AG09309 (cell line): ENCODE measurements around the gene SMOC1.

ENCODE experiments used
- DNase-seq: peaks from one replicate; pipeline ENCODE4 v3.0.0-alpha.2; 2010; ENCODE audit warnings: low read depth
- H3K4me3 ChIP-seq: 2 replicates; pipeline ENCODE4 v1.5.1; 2011; ENCODE audit warnings: mild to moderate bottlenecking, low read depth, low read length, moderate library complexity; ENCODE audit not compliant: control insufficient read depth
- TF ChIP-seq, protein P1 (sequence below): IDR thresholded peaks from 2 replicates; pipeline ENCODE4 v1.5.1; 2011; ENCODE audit warnings: mild to moderate bottlenecking, low read depth, low read length, inconsistent platforms; ENCODE audit not compliant: insufficient read depth, control insufficient read depth; ENCODE audit errors: missing control alignments

The SMOC1 gene

DNA sequence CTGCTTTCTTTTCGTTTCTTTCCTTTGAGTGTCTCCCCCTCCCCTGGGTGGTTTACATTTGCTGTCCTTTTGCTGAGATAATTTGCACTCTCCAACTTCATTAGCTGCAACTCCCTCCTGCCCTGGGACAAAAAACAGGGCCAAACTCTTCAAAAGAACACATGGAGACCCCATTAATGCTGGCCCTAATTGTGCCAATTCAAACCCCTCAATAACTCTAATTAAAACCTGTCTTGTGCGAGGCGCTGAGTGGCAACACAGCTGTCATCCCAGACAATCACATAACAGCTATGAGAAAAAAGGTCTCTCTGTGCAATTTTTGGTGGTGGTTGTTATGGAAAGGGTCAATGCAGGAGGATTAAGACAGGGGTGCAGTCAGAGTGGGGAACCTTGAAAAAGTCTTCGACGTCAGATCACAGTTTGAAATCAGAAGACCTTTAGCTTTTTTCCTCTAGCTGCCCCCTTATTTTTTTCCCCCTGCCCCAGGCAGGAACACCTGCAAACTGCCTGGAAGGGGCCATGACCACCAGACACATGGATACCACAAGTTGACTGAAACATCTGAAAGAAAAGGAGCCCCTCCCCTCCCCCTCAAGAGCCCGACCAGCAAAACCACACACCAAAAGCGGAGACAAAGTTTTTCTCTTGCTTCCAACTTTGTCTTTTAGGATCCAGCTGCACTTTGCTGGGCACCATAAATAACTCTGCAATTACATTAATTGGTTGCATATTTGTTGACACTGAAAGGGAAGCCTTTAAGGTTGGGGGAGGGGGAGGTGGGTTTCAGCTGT, 26.5 kb upstream of the SMOC1 start:
- DNase-seq, result no peak
- TF ChIP-seq, protein P1, sequence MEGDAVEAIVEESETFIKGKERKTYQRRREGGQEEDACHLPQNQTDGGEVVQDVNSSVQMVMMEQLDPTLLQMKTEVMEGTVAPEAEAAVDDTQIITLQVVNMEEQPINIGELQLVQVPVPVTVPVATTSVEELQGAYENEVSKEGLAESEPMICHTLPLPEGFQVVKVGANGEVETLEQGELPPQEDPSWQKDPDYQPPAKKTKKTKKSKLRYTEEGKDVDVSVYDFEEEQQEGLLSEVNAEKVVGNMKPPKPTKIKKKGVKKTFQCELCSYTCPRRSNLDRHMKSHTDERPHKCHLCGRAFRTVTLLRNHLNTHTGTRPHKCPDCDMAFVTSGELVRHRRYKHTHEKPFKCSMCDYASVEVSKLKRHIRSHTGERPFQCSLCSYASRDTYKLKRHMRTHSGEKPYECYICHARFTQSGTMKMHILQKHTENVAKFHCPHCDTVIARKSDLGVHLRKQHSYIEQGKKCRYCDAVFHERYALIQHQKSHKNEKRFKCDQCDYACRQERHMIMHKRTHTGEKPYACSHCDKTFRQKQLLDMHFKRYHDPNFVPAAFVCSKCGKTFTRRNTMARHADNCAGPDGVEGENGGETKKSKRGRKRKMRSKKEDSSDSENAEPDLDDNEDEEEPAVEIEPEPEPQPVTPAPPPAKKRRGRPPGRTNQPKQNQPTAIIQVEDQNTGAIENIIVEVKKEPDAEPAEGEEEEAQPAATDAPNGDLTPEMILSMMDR, result no peak
- no peak overlapping the region for H3K4me3 ChIP-seq

DNA sequence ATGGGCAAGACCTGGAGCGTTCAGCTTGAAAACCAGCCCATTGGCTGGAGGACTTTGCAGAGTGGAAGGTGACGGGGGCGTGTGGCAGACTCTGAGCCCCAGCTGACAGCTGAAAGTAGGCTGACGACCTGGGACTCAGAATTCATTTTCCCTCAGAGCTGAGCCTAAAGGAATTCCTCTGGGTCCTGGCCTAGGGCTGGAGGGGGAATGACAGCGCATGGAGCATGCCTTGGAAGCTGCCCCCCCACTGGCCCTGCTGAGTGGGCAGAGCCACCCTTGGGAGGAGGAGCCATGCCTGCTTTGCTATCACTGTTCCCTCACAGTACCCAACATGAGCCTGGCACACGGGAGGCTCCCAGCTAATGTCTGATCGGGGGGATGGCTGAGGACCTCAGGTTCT, 25.4 kb upstream of the SMOC1 start:
- DNase-seq, result no peak
- H3K4me3 ChIP-seq, result no peak overlapping the region
- TF ChIP-seq, protein P1, result no peak

DNA sequence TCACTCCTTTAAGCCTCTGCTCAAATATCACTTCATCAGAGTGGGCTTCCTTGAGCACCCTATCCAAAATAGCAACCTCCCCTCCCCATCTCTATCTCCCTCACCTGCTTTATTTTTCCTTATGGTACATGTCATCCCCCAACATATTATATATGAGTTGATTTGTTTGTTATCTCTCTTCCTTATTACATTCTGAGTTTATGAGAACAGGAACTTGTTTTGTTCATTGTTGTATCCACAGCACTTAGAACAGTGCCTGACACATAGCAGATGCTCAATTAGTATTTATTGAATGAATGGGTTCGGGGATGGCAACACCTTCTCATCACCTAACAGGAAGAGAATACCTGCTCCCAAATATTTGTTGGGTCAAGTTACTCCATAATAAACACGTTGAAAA, 24.6 kb upstream of the SMOC1 start:
- DNase-seq, result no peak
- no peak overlapping the region for H3K4me3 ChIP-seq
- TF ChIP-seq, protein P1, result no peak

DNA sequence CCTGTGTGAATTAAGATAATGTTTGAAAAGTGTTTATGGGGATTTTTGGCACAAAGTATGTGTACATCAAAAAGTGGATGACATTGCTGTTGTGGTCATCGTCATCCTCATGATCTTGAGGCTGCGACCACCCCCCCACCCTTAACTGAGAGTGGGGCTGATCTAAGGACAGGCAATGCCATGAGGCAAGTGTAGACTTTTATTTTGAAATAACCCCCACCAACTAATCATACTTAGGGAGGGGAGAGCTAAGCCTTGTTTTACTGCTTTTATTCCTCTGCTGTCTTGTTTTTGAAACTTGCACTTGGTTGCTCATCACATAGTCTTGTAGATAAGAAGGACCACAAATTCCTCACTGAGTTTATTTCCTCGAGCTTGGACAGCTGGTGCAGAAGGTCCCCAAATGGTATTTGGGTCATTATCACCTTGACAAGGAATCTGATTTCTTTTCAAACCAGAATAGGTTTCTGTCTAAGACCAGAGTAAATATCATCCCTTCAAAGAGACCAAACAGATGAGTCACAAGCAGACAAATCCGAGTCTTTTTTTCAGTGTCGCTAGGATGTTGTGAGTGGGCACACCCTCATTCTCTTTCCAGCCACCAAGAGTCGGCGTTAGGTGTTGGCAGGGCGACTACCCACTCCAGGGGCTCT, 23.9 kb upstream of the SMOC1 start:
- H3K4me3 ChIP-seq, result no peak overlapping the region
- no peak for DNase-seq
- TF ChIP-seq, protein P1, result no peak

DNA sequence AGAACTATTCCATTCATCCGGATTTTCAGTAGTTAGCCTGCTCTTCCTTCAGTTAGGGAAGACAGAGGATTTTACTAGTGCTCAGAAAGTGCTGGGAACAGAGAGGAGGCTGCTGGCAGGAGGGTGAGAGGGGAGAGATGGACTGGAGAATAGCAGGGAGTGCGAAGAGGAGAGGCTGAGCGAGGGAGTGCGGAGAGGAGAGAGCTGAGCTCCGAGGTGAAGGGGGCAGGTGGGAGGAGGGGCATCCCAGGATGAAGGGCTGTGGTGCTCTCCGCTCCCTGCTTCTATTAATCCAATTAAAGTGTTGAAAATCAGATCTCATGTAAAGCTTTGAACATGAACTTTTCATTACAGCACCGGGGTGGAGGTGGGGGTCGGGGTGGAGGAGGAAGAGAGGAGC, 20.4 kb upstream of the SMOC1 start:
- no peak overlapping the region for H3K4me3 ChIP-seq
- TF ChIP-seq, protein P1, result no peak
- no peak for DNase-seq

DNA sequence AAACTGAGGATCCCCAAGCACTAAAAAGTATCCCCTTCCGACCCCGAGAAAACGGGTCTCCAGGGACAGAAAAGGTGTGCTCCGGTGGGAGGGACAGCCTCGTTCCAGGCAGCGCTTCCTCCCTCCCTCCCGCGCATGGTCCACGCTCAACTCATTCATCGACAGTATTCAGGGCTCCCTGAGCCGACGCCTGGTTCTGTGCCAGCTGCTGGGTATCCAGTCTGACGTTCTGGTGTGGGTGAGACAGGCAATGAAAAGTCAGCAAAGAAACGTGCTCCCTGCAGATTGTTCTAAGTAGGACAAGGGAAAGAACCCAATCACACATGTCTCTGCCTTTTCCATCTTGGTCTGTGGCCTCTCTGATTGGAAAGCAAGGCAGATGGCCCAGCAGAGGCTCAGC, 19.6 kb upstream of the SMOC1 start:
- no peak overlapping the region for H3K4me3 ChIP-seq
- no peak for DNase-seq
- TF ChIP-seq, protein P1, result no peak
